A549 treated with dexamethasone at 1 μM for 4 hours (cell line): ENCODE data around the gene HNRNPH3. TPM values are rescaled to one million over a fixed set of nuclear protein-coding genes. Genes with fewer than 3 reads are reported as not detected.

Experiments
- total RNA-seq: library from RNA; stranded (reverse); fragments of 200-300 nt; extraction: Qiagen RNA extraction; gene quantifications from 5 replicates; pipeline ENCODE4 v1.2.3, GENCODE V29; 2022

The HNRNPH3 gene
- total RNA-seq: 212 to 250 TPM (median 225 TPM) in 5 replicates

GRCh38 chr10:68331455-68332258 is at the start of gene HNRNPH3:
TSS of gene HNRNPH3 (plus strand) at chr10:68332064. CDS start at chr10:68337222, 5,158 bp downstream.

GRCh38 chr10:68332259-68333057 is 594 bp downstream of the HNRNPH3 start, which contains the start of gene PBLD:
TSS of gene PBLD (minus strand) at chr10:68332928. CDS start at chr10:68306844, 26,084 bp downstream.

Other genes with a start within 250 kb of the HNRNPH3 start
- gene MYPN, start 222.6 kb upstream of the HNRNPH3 start, total RNA-seq: 2.0 to 3.4 TPM (median 2.5 TPM) in 5 replicates
- 0.09 to 0.33 TPM (median 0.21 TPM) in 5 replicates for gene ATOH7, start 100.0 kb upstream of the HNRNPH3 start, total RNA-seq
- gene PBLD, start 864 bp downstream of the HNRNPH3 start, total RNA-seq: 2.6 to 3.4 TPM (median 3.1 TPM) in 5 replicates
- 7.8 to 10.4 TPM (median 9.8 TPM) in 5 replicates for gene RUFY2, start 75.2 kb downstream of the HNRNPH3 start, total RNA-seq
- 7.9 to 11.2 TPM (median 9.8 TPM) in 5 replicates for gene DNA2, start 139.9 kb downstream of the HNRNPH3 start, total RNA-seq
- 14.4 to 21.1 TPM (median 19.1 TPM) in 5 replicates for gene SLC25A16, start 195.5 kb downstream of the HNRNPH3 start, total RNA-seq
- 0.49 to 0.82 TPM (median 0.71 TPM) in 5 replicates for gene TET1, start 228.3 kb downstream of the HNRNPH3 start, total RNA-seq